ENCODE results near the gene LEMD3. TPM values are rescaled to one million over a fixed set of nuclear protein-coding genes. Genes with fewer than 3 reads are reported as not detected.

LEMD3 gene
- total RNA-seq, 1 experiment from 2014 or later, result 26.9 TPM

- BruUV-seq (replicated peaks), result no TSS peak
- H3K4me3 ChIP-seq (ENCODE audit: low read depth in 2 of 2, low read length in 2 of 2), result peak overlapping the region; percentile 77 to 84
- TF ChIP-seq, protein P1, sequence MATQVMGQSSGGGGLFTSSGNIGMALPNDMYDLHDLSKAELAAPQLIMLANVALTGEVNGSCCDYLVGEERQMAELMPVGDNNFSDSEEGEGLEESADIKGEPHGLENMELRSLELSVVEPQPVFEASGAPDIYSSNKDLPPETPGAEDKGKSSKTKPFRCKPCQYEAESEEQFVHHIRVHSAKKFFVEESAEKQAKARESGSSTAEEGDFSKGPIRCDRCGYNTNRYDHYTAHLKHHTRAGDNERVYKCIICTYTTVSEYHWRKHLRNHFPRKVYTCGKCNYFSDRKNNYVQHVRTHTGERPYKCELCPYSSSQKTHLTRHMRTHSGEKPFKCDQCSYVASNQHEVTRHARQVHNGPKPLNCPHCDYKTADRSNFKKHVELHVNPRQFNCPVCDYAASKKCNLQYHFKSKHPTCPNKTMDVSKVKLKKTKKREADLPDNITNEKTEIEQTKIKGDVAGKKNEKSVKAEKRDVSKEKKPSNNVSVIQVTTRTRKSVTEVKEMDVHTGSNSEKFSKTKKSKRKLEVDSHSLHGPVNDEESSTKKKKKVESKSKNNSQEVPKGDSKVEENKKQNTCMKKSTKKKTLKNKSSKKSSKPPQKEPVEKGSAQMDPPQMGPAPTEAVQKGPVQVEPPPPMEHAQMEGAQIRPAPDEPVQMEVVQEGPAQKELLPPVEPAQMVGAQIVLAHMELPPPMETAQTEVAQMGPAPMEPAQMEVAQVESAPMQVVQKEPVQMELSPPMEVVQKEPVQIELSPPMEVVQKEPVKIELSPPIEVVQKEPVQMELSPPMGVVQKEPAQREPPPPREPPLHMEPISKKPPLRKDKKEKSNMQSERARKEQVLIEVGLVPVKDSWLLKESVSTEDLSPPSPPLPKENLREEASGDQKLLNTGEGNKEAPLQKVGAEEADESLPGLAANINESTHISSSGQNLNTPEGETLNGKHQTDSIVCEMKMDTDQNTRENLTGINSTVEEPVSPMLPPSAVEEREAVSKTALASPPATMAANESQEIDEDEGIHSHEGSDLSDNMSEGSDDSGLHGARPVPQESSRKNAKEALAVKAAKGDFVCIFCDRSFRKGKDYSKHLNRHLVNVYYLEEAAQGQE (IDR thresholded peaks at IDR 0.05; ENCODE audit: insufficient read depth in 1 of 2, low read depth in 2 of 2, low read length in 1 of 2), result no peak
- no peak for TF ChIP-seq TCF7L2 (IDR thresholded peaks at IDR 0.05; ENCODE audit: low read depth, low read length)
- TF ChIP-seq, protein P2, sequence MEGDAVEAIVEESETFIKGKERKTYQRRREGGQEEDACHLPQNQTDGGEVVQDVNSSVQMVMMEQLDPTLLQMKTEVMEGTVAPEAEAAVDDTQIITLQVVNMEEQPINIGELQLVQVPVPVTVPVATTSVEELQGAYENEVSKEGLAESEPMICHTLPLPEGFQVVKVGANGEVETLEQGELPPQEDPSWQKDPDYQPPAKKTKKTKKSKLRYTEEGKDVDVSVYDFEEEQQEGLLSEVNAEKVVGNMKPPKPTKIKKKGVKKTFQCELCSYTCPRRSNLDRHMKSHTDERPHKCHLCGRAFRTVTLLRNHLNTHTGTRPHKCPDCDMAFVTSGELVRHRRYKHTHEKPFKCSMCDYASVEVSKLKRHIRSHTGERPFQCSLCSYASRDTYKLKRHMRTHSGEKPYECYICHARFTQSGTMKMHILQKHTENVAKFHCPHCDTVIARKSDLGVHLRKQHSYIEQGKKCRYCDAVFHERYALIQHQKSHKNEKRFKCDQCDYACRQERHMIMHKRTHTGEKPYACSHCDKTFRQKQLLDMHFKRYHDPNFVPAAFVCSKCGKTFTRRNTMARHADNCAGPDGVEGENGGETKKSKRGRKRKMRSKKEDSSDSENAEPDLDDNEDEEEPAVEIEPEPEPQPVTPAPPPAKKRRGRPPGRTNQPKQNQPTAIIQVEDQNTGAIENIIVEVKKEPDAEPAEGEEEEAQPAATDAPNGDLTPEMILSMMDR (IDR thresholded peaks at IDR 0.05), result no peak
- no peaks in the 10 kb centered on the region for H3K27me3 ChIP-seq (ENCODE audit: control insufficient read depth, insufficient read depth, low read length)
- H3K36me3 ChIP-seq (ENCODE audit: control insufficient read depth, insufficient read depth, low read length), result no peaks in the 10 kb centered on the region
- peaks cover 19% of the 10 kb centered on the region for H3K4me1 ChIP-seq (ENCODE audit: control insufficient read depth, insufficient read depth, low read length)
- ATAC-seq (peak; percentile 82), DNase-seq (ENCODE audit: low read depth, low spot score) (no peak)
- H3K9me3 ChIP-seq (ENCODE audit: control insufficient read depth, insufficient read depth, low read depth, low read length), result no peaks in the 10 kb centered on the region
- ChIA-PET POLR2A (no interaction called here), CTCF (no interaction called here)
- peak overlapping the region; percentile 93 for H3K27ac ChIP-seq (ENCODE audit: low read length)
- intact Hi-C loops (cut with micrococcal nuclease; ENCODE audit: unreplicated experiment) (no loop called here), in situ Hi-C loops (cut with HindIII; ENCODE audit: low pct_unique_long_range_greater_than_20kb, low sequenced_read_pairs) (no loop called here)
Measured at GRCh38 chr12:65279369-65280112, 110.2 kb downstream of the LEMD3 start.

DNA sequence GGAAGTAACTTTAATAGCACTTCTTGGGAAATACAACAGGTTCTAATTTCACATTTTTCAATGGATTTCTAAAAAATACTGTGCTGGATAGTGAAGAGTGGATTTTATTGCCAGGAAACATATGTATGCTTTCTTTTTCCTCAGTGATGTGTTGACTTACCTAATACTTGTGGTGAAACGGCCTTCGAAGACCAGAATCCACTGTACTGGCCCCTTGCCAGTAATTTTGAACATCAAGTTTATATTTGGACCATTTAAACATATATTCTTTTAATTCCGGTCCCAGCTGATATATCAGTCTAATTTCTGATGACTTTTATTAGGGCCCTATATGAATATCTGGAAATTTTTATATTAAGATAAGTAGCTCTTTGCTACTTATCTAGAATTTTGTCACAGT lies 110.9 kb downstream of the LEMD3 start:
- peak overlapping the region in 1 of 2 experiments; percentile 84; a peak in 3 of 4 replicates for H3K4me3 ChIP-seq (ENCODE audit: low read depth in 2 of 2, low read length in 2 of 2)
- peaks cover 19% of the 10 kb centered on the region for H3K4me1 ChIP-seq (ENCODE audit: control insufficient read depth, insufficient read depth, low read length)
- peak overlapping the region; percentile 93 for H3K27ac ChIP-seq (ENCODE audit: low read length)
- intact Hi-C loops (cut with micrococcal nuclease; ENCODE audit: unreplicated experiment), result no loop called here
- POLR2A ChIA-PET, result no interaction called here
- in situ Hi-C loops (cut with HindIII; ENCODE audit: low pct_unique_long_range_greater_than_20kb, low sequenced_read_pairs), result no loop called here
- TF ChIP-seq, protein P1 (IDR thresholded peaks at IDR 0.05; ENCODE audit: insufficient read depth in 1 of 2, low read depth in 2 of 2, low read length in 1 of 2), result no peak
- TF ChIP-seq POLR2AphosphoS5 (IDR thresholded peaks at IDR 0.05; ENCODE audit: low read depth, low read length), result no peak
- no peak for TF ChIP-seq SIN3A (IDR thresholded peaks at IDR 0.05; ENCODE audit: borderline replicate concordance, insufficient read depth, low read depth, low read length)
- TF ChIP-seq, protein P2 (IDR thresholded peaks at IDR 0.05), result no peak
- no peaks in the 10 kb centered on the region for H3K36me3 ChIP-seq (ENCODE audit: control insufficient read depth, insufficient read depth, low read length)
- no peak for ATAC-seq
- no peak for DNase-seq (ENCODE audit: low read depth, low spot score)
- no peaks in the 10 kb centered on the region for H3K9me3 ChIP-seq (ENCODE audit: control insufficient read depth, insufficient read depth, low read depth, low read length)
- BruUV-seq (replicated peaks), result TSS peak; percentile 64
- CTCF ChIA-PET, result no interaction called here
- no peaks in the 10 kb centered on the region for H3K27me3 ChIP-seq (ENCODE audit: control insufficient read depth, insufficient read depth, low read length)
